IMR-90 (cell line): ENCODE results near the gene AGAP1. TPM values are rescaled to one million over a fixed set of nuclear protein-coding genes. Genes with fewer than 3 reads are reported as not detected.
A peak's percentile ranks its signal among the peaks of the same experiment; 100 is the strongest.

ENCODE experiments used
- ATAC-seq: fragments of 200-7000 bp; cut with Tn5 transposase; 2 replicates; pipeline ENCODE4 v1.9.1; 2020; ENCODE audit warnings: low read depth, mild to moderate bottlenecking, moderate library complexity
- BruUV-seq: library from RNA; stranded (reverse); fragments of 400-500 nt; replicated peaks from 2 replicates; lab custom pipeline; 2021; lab: Mats Ljungman, UMichigan
- CTCF ChIA-PET: fragments of 300-600 bp; formaldehyde crosslinking; extraction: SDS; loops from one replicate; lab custom pipeline; 2021; ENCODE audit warnings: antibody characterized with exemption; lab: Yijun Ruan, JAX
- POLR2A ChIA-PET: fragments of 300-600 bp; sonication (Branson Sonifier 250); formaldehyde crosslinking; loops from one replicate; lab custom pipeline; 2022; ENCODE audit warnings: antibody characterized with exemption; ENCODE audit not compliant: unreplicated experiment; lab: Charles Lee
- DNase-seq: peaks from one replicate; pipeline ENCODE4 v3.0.0; 2013
- H2AFZ ChIP-seq: replicated peaks from 2 replicates; pipeline ENCODE3; 2013; ENCODE audit warnings: low read length, mild to moderate bottlenecking; ENCODE audit not compliant: poor library complexity
- H2AK5ac ChIP-seq: 2 replicates; pipeline ENCODE4 v1.6.1; 2013; ENCODE audit warnings: low read depth, low read length, inconsistent platforms
- H2AK9ac ChIP-seq: replicated peaks from 2 replicates; pipeline ENCODE3; 2013; ENCODE audit warnings: mild to moderate bottlenecking, low read depth, low read length, moderate library complexity; ENCODE audit not compliant: poor library complexity
- H2BK120ac ChIP-seq: 2 replicates; pipeline ENCODE4 v1.6.1; 2013; ENCODE audit warnings: low read depth, low read length, inconsistent platforms
- H2BK15ac ChIP-seq: 3 replicates; pipeline ENCODE4 v1.6.1; 2013; ENCODE audit warnings: low read depth, low read length, inconsistent platforms
- H2BK20ac ChIP-seq: 2 replicates; pipeline ENCODE4 v1.6.1; 2013; ENCODE audit warnings: low read depth, mild to moderate bottlenecking, inconsistent platforms, low read length, moderate library complexity
- H2BK5ac ChIP-seq: 2 replicates; pipeline ENCODE4 v1.6.1; 2013; ENCODE audit warnings: mild to moderate bottlenecking, low read depth, low read length, inconsistent platforms; ENCODE audit not compliant: poor library complexity, severe bottlenecking
- H3K14ac ChIP-seq: replicated peaks from 2 replicates; pipeline ENCODE4 v1.6.1; 2013; ENCODE audit warnings: low read depth, low read length, inconsistent platforms
- H3K18ac ChIP-seq: 2 replicates; pipeline ENCODE4 v1.6.1; 2013; ENCODE audit warnings: low read depth, low read length, control low read depth
- H3K23ac ChIP-seq: 2 replicates; pipeline ENCODE4 v1.6.1; 2013; ENCODE audit warnings: low read depth, low read length, inconsistent platforms
- H3K27ac ChIP-seq: 2 replicates; pipeline ENCODE4 v1.5.1; 2013; ENCODE audit warnings: mild to moderate bottlenecking, control low read depth, low read length; ENCODE audit not compliant: insufficient read depth
- H3K27me3 ChIP-seq: 2 replicates; pipeline ENCODE4 v1.6.1; 2013; ENCODE audit warnings: low read length; ENCODE audit not compliant: control insufficient read depth, insufficient read depth
- H3K36me3 ChIP-seq: 2 replicates; pipeline ENCODE4 v1.6.1; 2013; ENCODE audit warnings: low read length, mixed read lengths; ENCODE audit not compliant: control insufficient read depth, insufficient read depth
- H3K4ac ChIP-seq: 2 replicates; pipeline ENCODE4 v1.6.1; 2013; ENCODE audit warnings: low read depth, low read length, inconsistent platforms
- H3K4me1 ChIP-seq: 2 replicates; pipeline ENCODE4 v1.6.1; 2013; ENCODE audit warnings: low read length, mixed read lengths; ENCODE audit not compliant: control insufficient read depth, insufficient read depth
- H3K4me2 ChIP-seq: 2 replicates; pipeline ENCODE4 v1.6.1; 2013; ENCODE audit warnings: low read depth, mild to moderate bottlenecking, control low read depth, low read length, moderate library complexity
- H3K4me3 ChIP-seq: 2 replicates; pipeline ENCODE4 v1.5.1; 2013; ENCODE audit warnings: low read depth, mild to moderate bottlenecking, control low read depth, low read length, moderate library complexity; ENCODE audit not compliant: insufficient read depth
- H3K56ac ChIP-seq: 2 replicates; pipeline ENCODE4 v1.6.1; 2013; ENCODE audit warnings: low read length, inconsistent platforms; ENCODE audit not compliant: insufficient read depth; ENCODE audit errors: extremely low read depth
- H3K79me1 ChIP-seq, 2 experiments: 2 replicates each; pipeline ENCODE4 v1.6.1; 2013; ENCODE audit warnings: low read length in 2 of 2, inconsistent platforms in 1 of 2, low read depth in 1 of 2
- H3K9ac ChIP-seq: 2 replicates; pipeline ENCODE4 v1.6.1; 2013; ENCODE audit warnings: low read depth, low read length, control low read depth
- H3K9me1 ChIP-seq: 2 replicates; pipeline ENCODE4 v1.6.1; 2013; ENCODE audit warnings: low read length, inconsistent platforms; ENCODE audit not compliant: insufficient read depth
- H3K9me3 ChIP-seq: 2 replicates; pipeline ENCODE4 v1.6.1; 2013; ENCODE audit warnings: low read length; ENCODE audit not compliant: control insufficient read depth, insufficient read depth
- H4K20me1 ChIP-seq: 2 replicates; pipeline ENCODE4 v1.6.1; 2013; ENCODE audit warnings: low read length, inconsistent platforms; ENCODE audit not compliant: insufficient read depth
- H4K5ac ChIP-seq: 2 replicates; pipeline ENCODE4 v1.6.1; 2013; ENCODE audit warnings: mild to moderate bottlenecking, low read depth, low read length, control low read depth
- H4K8ac ChIP-seq, 2 experiments: 2 replicates each; pipeline ENCODE4 v1.6.1; 2013; ENCODE audit warnings: low read depth in 2 of 2, low read length in 2 of 2, control low read depth in 1 of 2, inconsistent platforms in 1 of 2
- H4K91ac ChIP-seq: 2 replicates; pipeline ENCODE4 v1.6.1; 2013; ENCODE audit warnings: low read depth, low read length, inconsistent platforms; ENCODE audit not compliant: insufficient read depth
- BHLHE40 ChIP-seq: fragments of 150-350 bp; IDR thresholded peaks from 2 replicates; pipeline ENCODE4 v1.6.1; 2016; ENCODE audit warnings: mild to moderate bottlenecking, low read depth, low read length
- CHD1 ChIP-seq: IDR thresholded peaks from 2 replicates; pipeline ENCODE4 v1.6.1; 2012; ENCODE audit warnings: low read depth, low read length, improper control_type of control experiment
- MAFK ChIP-seq: IDR thresholded peaks from 2 replicates; pipeline ENCODE4 v1.6.1; 2012; ENCODE audit warnings: low read depth, low read length, improper control_type of control experiment
- MAZ ChIP-seq: IDR thresholded peaks from 2 replicates; pipeline ENCODE4 v1.6.1; 2012; ENCODE audit warnings: low read depth, mild to moderate bottlenecking, low read length, improper control_type of control experiment, moderate library complexity, borderline replicate concordance
- POLR2A ChIP-seq: IDR thresholded peaks from 2 replicates; pipeline ENCODE4 v1.6.1; 2012; ENCODE audit warnings: mild to moderate bottlenecking, low read depth, low read length
- RAD21 ChIP-seq: IDR thresholded peaks from 2 replicates; pipeline ENCODE4 v1.6.1; 2012; ENCODE audit warnings: low read length, improper control_type of control experiment
- RFX5 ChIP-seq: IDR thresholded peaks from 2 replicates; pipeline ENCODE4 v1.8.0; 2012; ENCODE audit warnings: low read depth, mild to moderate bottlenecking, low read length, moderate library complexity
- WGBS, 2 experiments: methylation state at CpG; one replicate each; pipeline versions ENCODE4 v1.1.5 to v1.1.7; 2013; ENCODE audit warnings: missing lambda C conversion rate in 2 of 2; ENCODE audit not compliant: insufficient read length in 1 of 2; ENCODE audit errors: extremely low coverage in 2 of 2; 5-methylcytosine and 5-hydroxymethylcytosine counted together
- dilution Hi-C: fragments of 300-500 bp; cut with HindIII; formaldehyde crosslinking; loops from one replicate; pipeline ENCODE4 v1.14.3; 2018; ENCODE audit warnings: low sequenced_read_pairs; ENCODE audit not compliant: unreplicated experiment
- in situ Hi-C: fragments of 300-500 bp; cut with MboI; formaldehyde crosslinking; loops from 3 replicates; pipeline ENCODE4 v1.14.3; 2019; ENCODE audit warnings: low sequenced_read_pairs, inconsistent platforms, mixed read lengths
- intact Hi-C: fragments of 100-400 bp; cut with micrococcal nuclease; formaldehyde crosslinking; loops from 2 replicates; pipeline ENCODE4 v1.10.0; 2022
- polyA plus RNA-seq, 3 experiments: library from polyadenylated mRNA; depleted of rRNA; stranded (reverse); fragments of >200 nt; gene quantifications; 2 replicates each; pipeline ENCODE4 v1.2.3, GENCODE V29; 2012; ENCODE audit warnings: low replicate concordance in 1 of 3
- total RNA-seq: library from RNA; depleted of rRNA; stranded (reverse); fragments of >200 nt; gene quantifications from 2 replicates; pipeline ENCODE4 v1.2.3, GENCODE V29; 2012
- TF ChIP-seq, protein P1 (sequence below): conservative IDR thresholded peaks from 2 replicates; pipeline ENCODE4 v1.5.1; 2012; ENCODE audit warnings: mild to moderate bottlenecking, low read depth, low read length, improper control_type of control experiment
- TF ChIP-seq, protein P2 (sequence below): fragments of 150-350 bp; IDR thresholded peaks from 2 replicates; pipeline ENCODE4 v1.6.1; 2017; ENCODE audit warnings: mild to moderate bottlenecking, antibody characterized with exemption, low read length, low read depth
- TF ChIP-seq, protein P3 (sequence below): fragments of 150-350 bp; IDR thresholded peaks from 2 replicates; pipeline ENCODE4 v1.6.1; 2016; ENCODE audit warnings: low read depth, mild to moderate bottlenecking, low read length, moderate library complexity, borderline replicate concordance

The AGAP1 gene
- total and polyA plus RNA-seq, 2 of the 4 experiments (the other 2 are of a cell fraction): 15.1 to 16.4 TPM

DNA sequence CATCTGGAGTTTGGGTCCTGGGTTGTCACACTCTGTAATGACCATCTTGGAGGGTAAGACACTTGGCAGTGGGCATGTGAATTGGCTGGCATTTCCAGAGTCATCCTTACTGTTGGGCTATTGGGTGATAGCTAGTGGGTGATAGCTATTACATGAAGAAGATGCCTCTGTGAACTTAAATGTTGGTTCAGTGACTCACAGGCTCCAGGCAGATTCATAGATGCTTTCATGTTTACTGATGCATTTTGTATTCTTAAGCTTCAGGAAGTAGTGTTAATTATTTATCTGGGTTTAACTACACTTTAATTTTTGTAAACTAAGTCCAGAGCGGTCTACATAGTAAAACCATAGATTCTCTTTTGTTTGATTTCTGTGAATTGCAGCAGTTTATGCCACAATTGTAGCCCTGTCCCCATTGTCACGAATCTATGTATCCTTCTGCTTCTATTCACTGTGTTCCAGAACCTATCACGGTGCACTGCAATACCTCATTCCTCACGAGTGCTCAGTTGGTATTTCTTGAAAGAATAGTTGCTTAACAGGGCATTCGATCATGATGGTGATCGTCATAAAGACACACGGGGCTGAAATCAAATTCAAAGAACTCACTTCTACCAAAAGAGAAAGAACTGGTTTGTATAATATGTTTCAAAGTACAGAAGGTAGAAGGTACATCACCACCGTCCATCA, 594.7 kb downstream of the AGAP1 start:
- no peak overlapping the region for H2BK120ac ChIP-seq
- no peak overlapping the region for H3K27ac ChIP-seq
- no peak overlapping the region for H4K91ac ChIP-seq
- H2AK5ac ChIP-seq: no peak overlapping the region
- BruUV-seq: no TSS peak
- DNase-seq (peak; percentile 29), ATAC-seq (peak; percentile 85)
- H2BK20ac ChIP-seq: no peak overlapping the region
- no peaks in the 10 kb centered on the region for H3K27me3 ChIP-seq
- WGBS, 2 experiments: 82% methylated on average over 2 of the region's 8 CpGs; no CpG with 5 or more reads in 1 of the 2 experiments
- H3K56ac ChIP-seq: no peak overlapping the region
- H2AK9ac ChIP-seq: no peak overlapping the region
- H3K9me3 ChIP-seq: no peaks in the 10 kb centered on the region
- dilution Hi-C loops: no loop called here
- no peak overlapping the region for H2AFZ ChIP-seq
- H3K4me2 ChIP-seq: no peak overlapping the region
- peaks cover 2% of the 10 kb centered on the region; the same call in 1 of the 2 replicates for H3K9me1 ChIP-seq
- no peak overlapping the region for H3K4ac ChIP-seq
- no peak overlapping the region for H4K5ac ChIP-seq
- H3K4me1 ChIP-seq: no peaks in the 10 kb centered on the region
- H3K23ac ChIP-seq: no peak overlapping the region
- H3K18ac ChIP-seq: no peak overlapping the region
- no peaks in the 10 kb centered on the region for H4K20me1 ChIP-seq
- in situ Hi-C loops: no loop called here
- no peaks in the 10 kb centered on the region for H3K79me1 ChIP-seq
- H3K4me3 ChIP-seq: no peak overlapping the region
- no peak overlapping the region for H2BK15ac ChIP-seq
- H4K8ac ChIP-seq: no peak overlapping the region
- no peaks in the 10 kb centered on the region for H3K36me3 ChIP-seq
- no peak overlapping the region for H3K9ac ChIP-seq
- TF ChIP-seq, protein P1, sequence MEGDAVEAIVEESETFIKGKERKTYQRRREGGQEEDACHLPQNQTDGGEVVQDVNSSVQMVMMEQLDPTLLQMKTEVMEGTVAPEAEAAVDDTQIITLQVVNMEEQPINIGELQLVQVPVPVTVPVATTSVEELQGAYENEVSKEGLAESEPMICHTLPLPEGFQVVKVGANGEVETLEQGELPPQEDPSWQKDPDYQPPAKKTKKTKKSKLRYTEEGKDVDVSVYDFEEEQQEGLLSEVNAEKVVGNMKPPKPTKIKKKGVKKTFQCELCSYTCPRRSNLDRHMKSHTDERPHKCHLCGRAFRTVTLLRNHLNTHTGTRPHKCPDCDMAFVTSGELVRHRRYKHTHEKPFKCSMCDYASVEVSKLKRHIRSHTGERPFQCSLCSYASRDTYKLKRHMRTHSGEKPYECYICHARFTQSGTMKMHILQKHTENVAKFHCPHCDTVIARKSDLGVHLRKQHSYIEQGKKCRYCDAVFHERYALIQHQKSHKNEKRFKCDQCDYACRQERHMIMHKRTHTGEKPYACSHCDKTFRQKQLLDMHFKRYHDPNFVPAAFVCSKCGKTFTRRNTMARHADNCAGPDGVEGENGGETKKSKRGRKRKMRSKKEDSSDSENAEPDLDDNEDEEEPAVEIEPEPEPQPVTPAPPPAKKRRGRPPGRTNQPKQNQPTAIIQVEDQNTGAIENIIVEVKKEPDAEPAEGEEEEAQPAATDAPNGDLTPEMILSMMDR: no peak
- no peak for TF ChIP-seq MAZ
- TF ChIP-seq, protein P2, sequence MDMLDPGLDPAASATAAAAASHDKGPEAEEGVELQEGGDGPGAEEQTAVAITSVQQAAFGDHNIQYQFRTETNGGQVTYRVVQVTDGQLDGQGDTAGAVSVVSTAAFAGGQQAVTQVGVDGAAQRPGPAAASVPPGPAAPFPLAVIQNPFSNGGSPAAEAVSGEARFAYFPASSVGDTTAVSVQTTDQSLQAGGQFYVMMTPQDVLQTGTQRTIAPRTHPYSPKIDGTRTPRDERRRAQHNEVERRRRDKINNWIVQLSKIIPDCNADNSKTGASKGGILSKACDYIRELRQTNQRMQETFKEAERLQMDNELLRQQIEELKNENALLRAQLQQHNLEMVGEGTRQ: no peak
- no peak for TF ChIP-seq BHLHE40
- no peak for TF ChIP-seq RFX5
- TF ChIP-seq RAD21: no peak
- no peak for TF ChIP-seq CHD1
- TF ChIP-seq, protein P3, sequence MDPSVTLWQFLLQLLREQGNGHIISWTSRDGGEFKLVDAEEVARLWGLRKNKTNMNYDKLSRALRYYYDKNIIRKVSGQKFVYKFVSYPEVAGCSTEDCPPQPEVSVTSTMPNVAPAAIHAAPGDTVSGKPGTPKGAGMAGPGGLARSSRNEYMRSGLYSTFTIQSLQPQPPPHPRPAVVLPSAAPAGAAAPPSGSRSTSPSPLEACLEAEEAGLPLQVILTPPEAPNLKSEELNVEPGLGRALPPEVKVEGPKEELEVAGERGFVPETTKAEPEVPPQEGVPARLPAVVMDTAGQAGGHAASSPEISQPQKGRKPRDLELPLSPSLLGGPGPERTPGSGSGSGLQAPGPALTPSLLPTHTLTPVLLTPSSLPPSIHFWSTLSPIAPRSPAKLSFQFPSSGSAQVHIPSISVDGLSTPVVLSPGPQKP: no peak
- no peak for TF ChIP-seq MAFK
- TF ChIP-seq POLR2A: no peak
- no peak overlapping the region for H2BK5ac ChIP-seq
- ChIA-PET CTCF (no interaction called here), POLR2A (no interaction called here)
- intact Hi-C loops: no loop called here
- H3K14ac ChIP-seq: no peak overlapping the region
